Measurements from ENCODE around the gene SURF1. TPM values are rescaled to one million over a fixed set of nuclear protein-coding genes. Genes with fewer than 3 reads are reported as not detected.

SURF1 gene
- total RNA-seq, 2 experiments from 2014 or later, result 40.6 to 41.9 TPM

DNA sequence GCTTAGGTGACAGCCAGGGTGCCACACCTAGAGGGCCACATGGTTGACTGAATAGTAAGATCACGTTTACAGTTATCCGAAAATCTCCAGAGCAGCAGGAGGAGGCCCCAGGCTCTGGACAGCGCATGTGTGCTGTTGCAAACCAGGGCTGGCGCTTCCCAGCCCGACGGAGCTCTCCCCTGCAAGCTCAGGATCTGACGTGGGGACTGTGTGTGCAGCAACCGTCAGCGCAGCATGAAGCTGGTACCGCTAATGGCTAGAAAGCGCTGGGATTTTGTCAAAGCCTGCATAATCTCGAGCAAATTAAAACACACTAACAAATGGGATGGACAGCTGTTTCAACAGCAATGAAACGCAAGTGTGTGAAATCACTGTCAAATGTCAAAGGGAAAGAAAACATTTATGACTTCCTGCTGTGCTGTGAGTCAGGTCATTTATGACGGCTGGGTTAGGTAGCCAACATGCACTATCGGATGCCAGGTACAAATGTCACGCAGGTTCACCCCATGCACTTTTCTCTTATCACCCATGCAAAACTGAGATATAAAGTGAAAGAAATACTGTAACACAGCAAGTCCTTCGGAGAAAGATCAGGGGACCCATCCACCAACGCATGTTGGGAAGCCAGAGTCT is 12.1 kb upstream of the SURF1 start:
- Mint-ChIP-seq H3K4me3 (peak overlapping the region; percentile 57), H3K4me1 (peaks cover 52% of the 10 kb centered on the region), H3K27ac (peak overlapping the region; percentile 93), H3K27me3 (no peaks in the 10 kb centered on the region), H3K9me3 (no peaks in the 10 kb centered on the region), H3K36me3 (peaks cover 43% of the 10 kb centered on the region)
- DNase-seq (no peak), ATAC-seq (ENCODE audit: low read depth) (no peak)
- POLR2A ChIA-PET, result no interaction called here

DNA sequence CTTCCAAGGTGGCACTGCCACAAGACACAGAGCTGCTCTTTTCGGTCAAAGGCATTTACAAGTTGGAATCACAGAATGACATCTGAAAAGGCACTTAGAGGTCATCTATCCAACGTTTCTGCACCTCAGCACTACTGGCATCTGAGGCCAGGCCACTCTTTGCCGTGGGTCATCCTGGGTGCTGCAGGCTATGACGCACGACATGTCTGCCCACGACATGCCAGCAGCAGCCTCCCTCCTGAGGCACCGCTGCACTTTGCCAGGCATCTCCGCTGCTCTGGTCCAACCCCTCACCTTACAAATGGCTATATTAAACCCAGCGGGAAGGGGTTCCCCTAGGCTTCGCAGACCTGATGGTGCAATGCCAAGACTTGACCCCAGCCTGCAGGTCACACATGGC is 11.5 kb upstream of the SURF1 start:
- POLR2A ChIA-PET, result interaction anchor here (2.0 kb wide), 1 partner anchor 12 kb away, joined by 6 read pairs; the partner anchor contains the start of genes SURF1 and SURF2
- H3K27ac Mint-ChIP-seq, result peak overlapping the region; percentile 93
- ATAC-seq (ENCODE audit: low read depth), result no peak

DNA sequence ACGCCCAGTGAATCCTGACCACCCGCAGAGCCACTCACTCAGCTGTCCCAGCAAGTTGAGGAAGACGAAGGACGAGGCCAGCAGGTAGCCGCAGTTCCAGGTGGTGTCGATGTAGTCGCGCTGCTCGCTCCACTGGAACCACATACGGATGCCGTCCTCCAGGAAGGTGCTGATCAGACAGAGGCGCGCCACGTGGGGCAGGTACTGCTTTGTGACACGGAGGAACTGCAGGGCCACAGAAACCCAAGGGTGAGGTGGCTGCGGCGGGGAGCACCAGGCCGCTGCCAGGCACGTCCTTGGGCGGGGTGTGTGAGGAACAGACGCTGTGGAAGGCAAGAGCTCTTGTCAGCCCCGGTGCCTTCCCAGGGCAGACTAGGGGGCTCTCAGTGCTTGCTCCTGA is 10.9 kb upstream of the SURF1 start:
- Mint-ChIP-seq H3K4me1 (peaks cover 42% of the 10 kb centered on the region), H3K9me3 (no peaks in the 10 kb centered on the region), H3K27me3 (no peaks in the 10 kb centered on the region), H3K4me3 (no peak overlapping the region), H3K27ac (peak overlapping the region; percentile 53), H3K36me3 (peaks cover 39% of the 10 kb centered on the region)
- ATAC-seq (ENCODE audit: low read depth), result no peak
- POLR2A ChIA-PET, result interaction anchor here (1.0 to 2.0 kb wide), 2 partner anchors 11 to 111 kb away, joined by 3 to 6 read pairs; partner anchors contain the start of genes SLC2A6, SURF1 and SURF2
- no peak for DNase-seq

More for the DNA sequence above, 11.5 kb upstream of the SURF1 start:
- no peak for DNase-seq
- H3K4me1 Mint-ChIP-seq, result peaks cover 47% of the 10 kb centered on the region
- peaks cover 43% of the 10 kb centered on the region for H3K36me3 Mint-ChIP-seq
- no peaks in the 10 kb centered on the region for H3K27me3 Mint-ChIP-seq
- no peak overlapping the region for H3K4me3 Mint-ChIP-seq
- H3K9me3 Mint-ChIP-seq, result no peaks in the 10 kb centered on the region

DNA sequence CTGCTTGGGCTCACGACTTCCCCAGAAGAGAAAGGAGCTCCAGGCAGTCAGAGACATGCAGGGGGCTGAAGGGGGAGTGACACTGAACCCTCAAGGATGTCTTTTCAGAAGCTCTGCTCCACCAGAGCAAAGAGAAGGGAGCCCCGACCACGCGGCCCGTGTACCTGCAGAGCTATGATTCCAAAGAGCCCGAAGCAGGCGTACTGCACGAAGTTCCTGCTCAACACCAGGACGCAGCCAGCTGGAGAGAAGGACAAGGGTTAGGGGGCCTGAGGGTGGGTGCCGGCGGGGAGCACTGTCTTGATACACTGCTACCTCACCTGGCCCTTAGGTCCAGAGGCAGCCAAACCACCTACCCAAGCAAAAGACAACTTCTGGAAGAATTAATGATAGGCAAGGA is 10.1 kb upstream of the SURF1 start:
- Mint-ChIP-seq H3K36me3 (peaks cover 38% of the 10 kb centered on the region), H3K4me1 (peaks cover 42% of the 10 kb centered on the region), H3K9me3 (no peaks in the 10 kb centered on the region), H3K27ac (no peak overlapping the region), H3K4me3 (no peak overlapping the region), H3K27me3 (no peaks in the 10 kb centered on the region)
- no peak for ATAC-seq (ENCODE audit: low read depth)
- no peak for DNase-seq
- POLR2A ChIA-PET, result interaction anchor here (1.0 to 2.0 kb wide), 2 partner anchors 10 to 112 kb away, joined by 3 to 6 read pairs; partner anchors contain the start of genes SLC2A6, SURF1 and SURF2

- peaks cover 28% of the 10 kb centered on the region for H3K4me1 Mint-ChIP-seq
- H3K9me3 Mint-ChIP-seq, result no peaks in the 10 kb centered on the region
- H3K4me3 Mint-ChIP-seq, result no peak overlapping the region
- DNase-seq, result no peak
- POLR2A ChIA-PET, result interaction anchor here (0.6 to 1.5 kb wide), 3 partner anchors 9 to 14 kb away, joined by 4 to 11 read pairs (median 6); partner anchors contain the start of genes MED22 and RPL7A
- peaks cover 24% of the 10 kb centered on the region for H3K36me3 Mint-ChIP-seq
- ATAC-seq (ENCODE audit: low read depth), result no peak
- H3K27me3 Mint-ChIP-seq, result no peaks in the 10 kb centered on the region
- H3K27ac Mint-ChIP-seq, result no peak overlapping the region
These were observed 6.2 kb upstream of the SURF1 start for GRCh38 chr9:133362359-133363044.

DNA sequence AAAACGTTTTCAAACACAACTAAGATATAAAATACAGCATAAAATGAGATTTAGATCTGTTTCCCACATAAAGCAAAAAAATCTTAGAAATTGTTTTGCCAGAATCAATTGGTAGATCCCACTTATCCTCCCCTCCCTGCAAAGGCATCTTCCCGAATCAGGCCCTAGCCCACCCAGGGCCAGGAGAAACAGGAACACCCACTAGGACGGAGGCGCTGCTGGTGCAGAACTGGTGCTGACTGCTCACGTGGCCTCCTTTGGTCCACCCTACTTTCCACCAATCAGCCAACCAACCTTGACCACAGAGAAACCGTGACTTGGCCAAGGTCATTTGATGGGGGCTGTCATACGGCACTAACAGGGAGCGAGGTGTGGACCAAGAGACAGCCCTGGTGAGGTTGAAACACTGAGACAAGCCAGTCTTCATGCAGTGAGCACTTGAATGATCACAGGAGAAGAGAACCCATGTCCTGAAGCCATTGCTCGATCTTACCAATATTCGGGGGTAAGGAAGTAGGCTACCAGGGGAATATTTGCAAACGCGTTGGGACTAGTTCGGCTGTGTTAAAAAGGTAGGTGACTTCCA is 5.3 kb upstream of the SURF1 start:
- Mint-ChIP-seq H3K4me3 (no peak overlapping the region), H3K36me3 (peaks cover 24% of the 10 kb centered on the region), H3K4me1 (peaks cover 31% of the 10 kb centered on the region), H3K27ac (no peak overlapping the region), H3K9me3 (no peaks in the 10 kb centered on the region), H3K27me3 (no peaks in the 10 kb centered on the region)
- DNase-seq (no peak), ATAC-seq (ENCODE audit: low read depth) (no peak)
- POLR2A ChIA-PET, result interaction anchor here (1.4 kb wide), 1 partner anchor 13 kb away, joined by 6 read pairs; the partner anchor contains the start of genes MED22 and RPL7A

GRCh38 chr9:133360400-133361393 is 4.4 kb upstream of the SURF1 start:
- H3K9me3 Mint-ChIP-seq, result no peaks in the 10 kb centered on the region
- DNase-seq (no peak), ATAC-seq (ENCODE audit: low read depth) (no peak)
- no peak overlapping the region for H3K4me3 Mint-ChIP-seq
- peaks cover 31% of the 10 kb centered on the region for H3K4me1 Mint-ChIP-seq
- H3K27me3 Mint-ChIP-seq, result no peaks in the 10 kb centered on the region
- H3K27ac Mint-ChIP-seq, result peak overlapping the region; percentile 62
- POLR2A ChIA-PET, result interaction anchor here (1.0 to 8.3 kb wide), 2 partner anchors 10 to 12 kb away, joined by 3 to 162 read pairs; no protein-coding TSS in a partner anchor
- H3K36me3 Mint-ChIP-seq, result peaks cover 18% of the 10 kb centered on the region

- Mint-ChIP-seq H3K4me3 (no peak overlapping the region), H3K27me3 (no peaks in the 10 kb centered on the region), H3K36me3 (peaks cover 15% of the 10 kb centered on the region), H3K4me1 (peaks cover 29% of the 10 kb centered on the region), H3K9me3 (no peaks in the 10 kb centered on the region), H3K27ac (peak overlapping the region; percentile 56)
- ATAC-seq (ENCODE audit: low read depth) (no peak), DNase-seq (no peak)
- POLR2A ChIA-PET, result interaction anchor here (0.7 to 8.3 kb wide), 3 partner anchors 9 to 13 kb away, joined by 3 to 162 read pairs (median 3); no protein-coding TSS in a partner anchor
These were observed 3.3 kb upstream of the SURF1 start for GRCh38 chr9:133359399-133360175.

DNA sequence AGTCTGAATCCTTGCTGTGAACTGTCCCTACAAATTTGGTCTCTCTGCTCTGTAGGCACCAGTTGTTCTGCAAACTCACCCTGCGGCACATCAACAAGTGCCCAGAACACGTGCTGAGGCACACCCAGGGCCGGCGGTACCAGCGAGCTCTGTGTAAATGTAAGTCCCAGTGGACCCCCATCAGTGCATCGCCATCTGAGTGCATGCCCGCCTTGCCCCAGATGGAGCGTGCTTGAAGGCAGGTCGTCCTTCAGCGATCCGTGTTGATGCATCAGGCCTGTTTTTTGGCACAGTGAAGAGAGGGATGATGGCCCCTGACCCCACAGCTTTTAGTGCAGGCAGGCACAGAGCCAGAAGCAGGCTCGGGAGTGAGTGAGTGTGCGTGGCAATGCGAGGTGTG is 1.4 kb upstream of the SURF1 start:
- Mint-ChIP-seq H3K4me3 (peak overlapping the region; percentile 89), H3K4me1 (peaks cover 31% of the 10 kb centered on the region), H3K36me3 (peaks cover 9% of the 10 kb centered on the region), H3K9me3 (no peaks in the 10 kb centered on the region), H3K27ac (peak overlapping the region; percentile 68), H3K27me3 (no peaks in the 10 kb centered on the region)
- DNase-seq, result no peak
- POLR2A ChIA-PET, result interaction anchor here (0.9 to 8.3 kb wide), 4 partner anchors 10 to 171 kb away, joined by 3 to 162 read pairs (median 20); partner anchors contain the start of genes MED22, RPL7A and STKLD1
- ATAC-seq (ENCODE audit: low read depth), result no peak

DNA sequence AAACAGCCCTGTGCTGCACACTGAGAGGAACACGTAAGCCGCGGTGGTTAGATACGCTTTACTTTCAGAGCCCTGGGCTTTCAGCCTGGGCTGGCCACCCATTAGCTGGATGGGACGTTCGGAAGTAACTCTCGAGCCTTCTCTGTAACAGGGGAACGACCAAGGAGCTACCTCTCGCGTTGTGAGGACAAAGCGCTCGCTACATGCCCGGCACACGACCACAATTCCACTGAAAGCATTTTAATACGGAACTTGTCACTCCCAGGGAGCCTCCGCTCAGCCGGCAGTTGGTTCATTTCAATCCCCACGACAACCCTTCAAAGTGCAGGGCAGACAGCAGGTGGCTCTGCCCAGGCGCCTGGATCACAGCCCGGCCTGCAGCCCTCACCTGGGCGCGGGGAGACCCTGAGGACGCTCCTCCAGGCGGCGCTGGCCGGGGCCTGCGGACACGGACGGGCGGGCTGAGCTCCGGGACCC is 368 bp downstream of the SURF1 start:
- Mint-ChIP-seq H3K27me3 (no peaks in the 10 kb centered on the region), H3K4me1 (peaks cover 24% of the 10 kb centered on the region), H3K4me3 (peak overlapping the region; percentile 93), H3K9me3 (no peaks in the 10 kb centered on the region), H3K27ac (peak overlapping the region; percentile 86), H3K36me3 (peaks cover 17% of the 10 kb centered on the region)
- POLR2A ChIA-PET, result interaction anchor here (1.0 to 8.3 kb wide), 8 partner anchors 8 to 62 kb away, joined by 3 to 162 read pairs (median 6); partner anchors contain the start of genes MED22, REXO4, RPL7A and STKLD1
- DNase-seq (no peak), ATAC-seq (ENCODE audit: low read depth) (peak; percentile 40)

- ATAC-seq (ENCODE audit: low read depth), result no peak
- peaks cover 21% of the 10 kb centered on the region for H3K36me3 Mint-ChIP-seq
- H3K27me3 Mint-ChIP-seq, result no peaks in the 10 kb centered on the region
- peaks cover 30% of the 10 kb centered on the region for H3K4me1 Mint-ChIP-seq
- no peak for DNase-seq
- no peaks in the 10 kb centered on the region for H3K9me3 Mint-ChIP-seq
- POLR2A ChIA-PET, result interaction anchor here (0.6 to 8.3 kb wide), 3 partner anchors 14 to 18 kb away, joined by 3 to 162 read pairs (median 3); no protein-coding TSS in a partner anchor
- no peak overlapping the region for H3K27ac Mint-ChIP-seq
- H3K4me3 Mint-ChIP-seq, result peak overlapping the region; percentile 93
These were observed 1.5 kb downstream of the SURF1 start for GRCh38 chr9:133354766-133355165.

Data from activated naive CD8-positive, alpha-beta T cell treated with anti-CD3 and anti-CD28 coated beads, Interleukin-2, amount 10 ng/mL, durations not matched to agents 7 days and 5 days (primary cell).